IPS DF 19.7 (cell line): ENCODE data around the gene PHF21B.
"Not testable (repeated sequence)": the region's sequence is repeated elsewhere in the genome, so short reads cannot be mapped to it uniquely, and the experiment has no call there.

Experiments used
- DNase-seq: peaks from one replicate; pipeline ENCODE4 v3.0.0-alpha.2; 2013; ENCODE audit warnings: low read depth, low spot score

The PHF21B gene

GRCh38 chr22:45009606-45010531 is at the start of gene PHF21B:
Gene PHF21B (minus strand): TSS chr22:45010005. CDS start chr22:45009549, 456 bp downstream.
- DNase-seq = no peak

- DNase-seq = no peak
Measured at GRCh38 chr22:45059296-45059695, 49.5 kb upstream of the PHF21B start.

GRCh38 chr22:45058622-45058912 is 48.8 kb upstream of the PHF21B start:
- no peak for DNase-seq

- DNase-seq = no peak
Measured at GRCh38 chr22:45055936-45056335, 46.1 kb upstream of the PHF21B start.

- DNase-seq = no peak
Measured at GRCh38 chr22:45053571-45053970, 43.8 kb upstream of the PHF21B start.

GRCh38 chr22:45053094-45053493 is 43.3 kb upstream of the PHF21B start:
- no peak for DNase-seq

- DNase-seq = not testable (repeated sequence)
Measured at GRCh38 chr22:45052665-45053064, 42.9 kb upstream of the PHF21B start.

GRCh38 chr22:45051946-45052345 is 42.1 kb upstream of the PHF21B start:
- DNase-seq = no peak

GRCh38 chr22:45051419-45051818 is 41.6 kb upstream of the PHF21B start:
- DNase-seq = no peak

- no peak for DNase-seq
Measured at GRCh38 chr22:45047260-45047659, 37.5 kb upstream of the PHF21B start.

- no peak for DNase-seq
Measured at GRCh38 chr22:45045208-45045607, 35.4 kb upstream of the PHF21B start.

GRCh38 chr22:45042263-45042662 is 32.5 kb upstream of the PHF21B start:
- no peak for DNase-seq

- DNase-seq = no peak
Measured at GRCh38 chr22:45039133-45039532, 29.3 kb upstream of the PHF21B start.

- DNase-seq = no peak
Measured at GRCh38 chr22:45036154-45036553, 26.3 kb upstream of the PHF21B start.

GRCh38 chr22:45034821-45035220 is 25.0 kb upstream of the PHF21B start:
- no peak for DNase-seq

GRCh38 chr22:45034156-45034555 is 24.4 kb upstream of the PHF21B start:
- no peak for DNase-seq

GRCh38 chr22:45033136-45033535 is 23.3 kb upstream of the PHF21B start:
- no peak for DNase-seq

- DNase-seq = no peak
Measured at GRCh38 chr22:45031629-45032403, 22.0 kb upstream of the PHF21B start.

GRCh38 chr22:45029501-45029900 is 19.7 kb upstream of the PHF21B start:
- no peak for DNase-seq

- DNase-seq = no peak
Measured at GRCh38 chr22:45026511-45026910, 16.7 kb upstream of the PHF21B start.

GRCh38 chr22:45023431-45023830 is 13.6 kb upstream of the PHF21B start:
- no peak for DNase-seq

GRCh38 chr22:45019861-45020655 is 10.3 kb upstream of the PHF21B start:
- DNase-seq = no peak
